ENCODE measurements around the gene SYT15B.
"Not testable (repeated sequence)": the region's sequence is repeated elsewhere in the genome, so short reads cannot be mapped to it uniquely, and the experiment has no call there.

Gene SYT15B

DNA sequence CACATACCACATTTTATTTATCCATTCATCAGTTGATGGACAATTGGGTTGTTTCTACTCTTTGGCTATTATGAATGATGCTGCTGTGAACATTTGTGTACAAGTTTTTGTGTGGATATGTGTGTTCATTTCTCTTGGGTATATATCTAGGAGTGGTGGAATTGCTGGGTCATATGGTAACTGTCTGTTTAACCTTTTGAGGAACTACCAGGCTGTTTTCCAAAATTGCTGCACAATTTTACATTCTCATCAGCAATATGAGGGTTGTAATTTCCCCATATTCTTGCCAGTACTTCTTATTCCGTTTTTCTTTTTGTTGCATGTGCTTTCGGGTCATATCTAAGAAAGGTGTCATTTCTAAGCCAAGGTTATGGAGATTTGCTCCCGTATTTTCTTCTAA, 38.3 kb downstream of the SYT15B start:
- DNase-seq: not testable (repeated sequence)

GRCh38 chr10:47724119-47724518, 39.3 kb downstream of the SYT15B start:
- not testable (repeated sequence) for DNase-seq

DNA sequence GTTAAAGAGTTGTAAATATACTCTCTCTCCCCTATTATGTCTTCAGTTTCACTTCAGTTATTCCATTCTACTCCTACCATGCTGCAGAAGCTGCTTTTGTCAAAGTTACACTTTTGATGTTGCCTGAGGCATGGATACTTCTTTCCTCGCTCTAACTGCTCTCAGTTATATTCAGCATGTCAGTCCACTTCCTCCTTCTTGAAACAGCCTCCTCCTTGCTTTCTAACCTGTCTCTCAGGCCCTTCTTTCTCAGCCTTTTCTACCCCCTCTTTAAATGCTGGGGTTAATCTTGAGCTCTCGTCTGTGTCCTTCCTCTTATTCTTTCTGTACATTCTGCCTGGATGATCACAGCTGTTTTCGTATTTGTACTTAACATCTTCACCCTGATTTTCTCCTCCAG, 40.0 kb downstream of the SYT15B start:
- not testable (repeated sequence) for DNase-seq

- not testable (repeated sequence) for DNase-seq
Measured at GRCh38 chr10:47717011-47717769, 46.2 kb downstream of the SYT15B start.

All from bone marrow (tissue), 2 donors.